IPS DF 4.7 (cell line): Measurements from ENCODE around the gene MROH7.
"Not testable (repeated sequence)": the region's sequence is repeated elsewhere in the genome, so short reads cannot be mapped to it uniquely, and the experiment has no call there.

Experiments
- DNase-seq: peaks from one replicate; pipeline ENCODE4 v3.0.0-alpha.2; 2013; ENCODE audit warnings: low spot score; ENCODE audit errors: extremely low read depth

Gene MROH7

DNA sequence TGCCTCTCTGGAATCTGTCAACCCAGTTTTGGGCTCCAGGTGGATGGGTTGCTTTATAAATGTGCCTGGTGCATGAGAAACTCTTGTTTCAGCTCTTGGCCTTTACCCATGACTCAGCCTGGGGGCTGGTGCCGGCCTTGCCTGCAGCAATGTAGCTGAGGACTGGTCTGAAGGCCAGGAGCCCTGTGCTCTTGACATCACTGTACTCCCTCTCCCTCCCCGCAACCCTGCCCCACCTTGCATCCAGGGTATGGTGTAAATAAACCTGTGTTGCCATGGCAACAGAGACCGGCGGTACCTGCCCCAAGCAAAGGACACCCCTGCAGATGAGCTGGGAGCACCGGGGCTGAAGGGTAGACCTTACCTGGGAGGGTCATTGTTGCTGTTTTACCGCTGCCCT lies 31.5 kb upstream of the MROH7 start:
- DNase-seq = no peak

DNA sequence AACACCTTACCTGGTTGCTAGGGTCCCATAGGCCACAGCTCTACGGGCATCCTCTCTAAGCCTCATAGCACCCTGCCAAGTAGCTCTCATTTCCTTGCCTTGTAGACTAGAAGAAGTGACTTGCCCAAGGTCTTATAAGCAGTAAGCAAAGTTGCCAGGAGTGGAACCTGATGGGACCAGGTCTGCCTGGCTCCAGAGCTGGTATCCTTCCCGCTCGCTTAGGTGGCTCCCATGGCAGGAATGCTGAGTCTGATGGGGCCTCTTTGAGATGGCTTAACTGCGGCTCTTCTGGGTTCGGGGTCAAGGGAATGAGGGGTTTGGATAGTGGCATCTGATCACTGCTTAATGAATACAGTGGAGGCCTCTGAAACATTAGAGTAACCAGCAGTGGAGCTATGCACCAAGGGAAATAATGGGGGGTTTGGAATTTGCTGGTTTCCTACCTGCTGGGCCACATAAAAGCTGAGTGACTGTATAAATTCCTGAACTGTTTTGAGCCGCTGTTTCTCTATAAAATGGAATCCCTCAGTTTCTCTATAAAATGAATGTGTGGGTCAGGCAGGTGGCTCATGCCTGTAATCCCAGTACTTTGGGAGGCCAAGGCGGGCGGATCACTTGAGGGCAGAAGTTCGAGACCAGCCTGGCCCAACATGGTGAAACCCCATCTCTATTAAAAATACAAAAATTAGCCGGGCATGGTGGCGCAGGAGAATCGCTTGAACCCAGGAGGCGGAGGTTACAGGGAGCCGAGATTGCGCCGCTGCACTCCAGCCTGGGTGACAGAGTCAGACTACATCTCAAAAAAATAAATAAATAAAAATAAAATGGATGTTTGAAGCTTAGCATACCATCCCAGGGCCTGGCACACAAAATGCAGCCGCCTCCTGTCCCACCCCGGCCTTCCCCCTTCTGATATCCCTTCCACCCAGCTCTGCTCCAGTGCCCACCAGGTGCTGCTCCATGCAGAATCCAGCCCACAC lies 30.7 kb upstream of the MROH7 start:
- DNase-seq = no peak

DNA sequence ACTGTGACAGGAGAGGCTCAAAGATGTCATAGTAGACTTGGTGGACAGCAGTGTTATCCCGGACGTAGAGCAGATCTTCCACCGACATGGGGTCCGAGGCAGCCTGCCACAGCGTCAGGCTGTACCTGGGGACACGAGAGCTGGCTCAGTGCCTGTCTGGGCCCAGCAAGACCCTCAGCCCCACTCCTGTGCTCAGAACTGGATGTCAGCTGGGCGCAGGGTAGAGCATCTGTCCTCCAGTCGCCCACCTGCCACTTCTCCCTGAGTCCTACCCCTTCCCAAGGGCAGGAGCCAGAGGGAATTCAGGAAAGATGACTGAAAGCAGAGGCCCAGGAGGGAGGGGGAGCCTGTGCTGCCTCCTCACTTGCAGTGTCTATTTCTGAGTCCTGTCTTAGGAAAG lies 30.0 kb upstream of the MROH7 start:
- DNase-seq = no peak

DNA sequence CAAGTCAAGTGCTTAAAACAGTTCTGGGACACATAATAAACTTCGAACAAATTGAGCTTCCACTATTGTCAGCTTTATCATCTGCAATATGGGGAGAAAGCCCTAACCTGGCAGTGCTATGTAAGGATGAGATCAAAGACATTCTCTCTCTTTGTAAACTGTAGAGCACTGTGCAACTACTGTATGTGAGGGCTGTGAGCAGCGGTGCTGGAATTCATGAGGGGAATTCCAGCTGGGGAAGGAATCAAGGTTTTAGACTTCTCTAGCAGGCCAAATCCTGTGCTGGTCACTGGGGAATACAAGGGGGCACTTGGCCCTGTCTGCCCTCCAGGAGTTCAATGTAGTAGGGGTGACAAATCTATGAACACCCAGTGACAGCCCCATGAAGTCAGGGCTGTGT lies 27.6 kb upstream of the MROH7 start:
- DNase-seq = no peak

DNA sequence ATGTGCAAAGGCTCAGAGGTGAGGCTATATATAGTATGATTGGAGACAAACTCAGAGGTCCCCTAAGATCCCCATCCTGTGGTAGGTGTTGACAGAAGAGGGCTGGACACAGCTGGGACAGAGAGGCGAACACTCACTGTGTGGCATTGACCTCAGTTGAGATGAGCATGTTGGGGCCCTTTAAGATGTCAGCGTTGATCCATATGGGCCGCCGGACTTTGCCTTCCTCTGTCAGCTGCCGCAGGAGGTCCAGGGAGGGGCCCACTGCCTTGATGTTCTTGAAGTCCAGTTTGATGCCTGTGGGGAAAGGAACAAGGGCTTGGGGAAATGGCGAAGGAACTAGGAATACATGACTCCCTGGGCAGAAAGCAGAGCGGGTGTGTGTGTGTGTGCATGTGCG lies 27.0 kb upstream of the MROH7 start:
- DNase-seq = no peak

DNA sequence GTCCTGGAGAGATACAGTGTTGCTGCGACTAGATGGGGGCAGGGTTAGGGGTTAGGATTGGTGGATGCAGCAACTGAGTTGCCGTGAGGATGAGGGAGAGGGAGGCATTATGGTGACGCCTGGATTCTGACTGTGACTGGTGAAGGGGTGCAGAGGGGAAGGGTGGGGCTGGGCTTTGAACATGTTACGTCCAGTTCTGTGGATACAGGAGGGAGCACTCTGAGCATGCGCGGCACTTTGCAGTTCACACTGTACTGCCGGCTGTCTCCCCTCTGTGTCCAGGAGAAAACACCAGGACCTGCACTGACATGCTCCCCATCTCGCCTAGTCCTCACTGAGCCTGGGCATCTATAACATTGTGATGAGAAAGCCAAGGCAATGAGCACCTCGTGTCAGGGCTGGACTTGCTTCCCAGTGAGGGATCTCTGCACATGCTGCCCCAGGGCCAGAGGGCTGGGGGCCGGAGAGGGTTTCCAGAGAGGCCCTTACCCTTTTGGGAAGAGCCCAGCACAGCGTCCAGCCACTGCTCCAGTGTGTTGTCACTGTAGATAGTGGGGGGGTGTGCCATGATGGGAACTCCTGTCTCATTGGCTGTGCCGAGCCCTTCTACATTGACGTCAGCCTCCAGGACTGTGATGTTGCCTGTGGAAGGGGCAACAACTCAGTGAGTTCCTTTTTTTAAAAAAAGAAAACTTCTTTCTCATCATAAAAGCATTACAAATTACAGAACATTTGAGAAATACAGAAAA lies 25.9 kb upstream of the MROH7 start:
- no peak for DNase-seq

DNA sequence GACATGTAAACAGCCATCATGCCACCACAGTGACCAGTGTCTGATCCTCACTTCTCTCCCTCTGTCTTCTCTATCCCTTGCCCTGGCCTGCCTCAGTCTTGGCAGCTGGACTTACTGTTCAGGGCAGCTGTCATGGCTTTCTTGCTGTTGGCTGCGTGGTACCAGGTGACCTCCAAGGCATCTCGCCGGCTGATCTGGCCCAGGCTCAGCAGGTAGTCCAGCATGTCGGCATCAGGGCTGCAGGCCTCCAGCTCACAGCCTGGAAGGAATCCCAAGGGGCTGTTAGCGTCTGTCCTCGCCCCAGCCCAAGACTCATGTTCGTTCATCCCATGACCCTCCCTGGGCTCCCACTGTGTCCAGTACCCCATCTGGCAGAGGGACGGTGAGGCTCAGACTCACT lies 21.8 kb upstream of the MROH7 start:
- no peak for DNase-seq

DNA sequence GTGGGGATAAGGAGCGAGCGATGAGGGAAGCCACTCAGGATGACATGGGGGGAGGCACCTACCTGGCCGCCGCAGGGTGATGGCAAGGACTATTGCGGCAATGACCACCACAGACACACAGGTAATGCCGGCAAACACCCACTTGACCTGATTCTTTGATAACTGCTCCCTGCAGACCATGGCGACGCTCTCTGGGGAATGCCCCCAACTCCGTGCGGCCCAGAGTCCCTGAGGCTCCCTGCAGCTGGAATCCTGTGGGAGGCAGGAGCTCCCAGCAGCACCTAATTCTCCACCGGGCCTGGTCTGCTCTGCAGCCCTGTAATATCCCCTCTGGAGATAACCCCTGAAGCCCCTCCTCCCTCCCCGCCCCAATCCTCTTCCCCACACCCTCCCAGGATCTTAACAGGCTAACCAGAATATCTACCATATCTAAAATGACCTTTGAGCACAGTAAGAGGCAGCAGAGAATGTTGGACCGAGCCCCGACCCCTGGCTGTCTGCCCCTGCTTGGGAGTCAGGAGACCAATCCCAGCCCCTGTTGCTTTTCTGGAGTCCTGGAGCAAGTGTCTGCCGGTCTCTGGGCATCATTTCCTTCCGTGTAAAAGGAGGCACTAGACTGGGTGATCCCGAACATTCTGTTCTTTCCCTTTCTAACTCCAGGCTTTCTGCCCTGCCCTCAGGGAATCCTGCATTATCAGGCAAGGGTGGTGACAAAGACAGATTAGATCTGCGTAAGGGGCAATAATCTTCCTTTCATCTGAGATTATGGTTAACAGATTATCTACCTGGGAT lies 18.2 kb upstream of the MROH7 start, which contains the start of gene FAM151A:
FAM151A (minus strand) TSS at position 310 of the 792 bp plus-strand sequence; CDS start at position 180, 130 bp downstream.
- DNase-seq = no peak

DNA sequence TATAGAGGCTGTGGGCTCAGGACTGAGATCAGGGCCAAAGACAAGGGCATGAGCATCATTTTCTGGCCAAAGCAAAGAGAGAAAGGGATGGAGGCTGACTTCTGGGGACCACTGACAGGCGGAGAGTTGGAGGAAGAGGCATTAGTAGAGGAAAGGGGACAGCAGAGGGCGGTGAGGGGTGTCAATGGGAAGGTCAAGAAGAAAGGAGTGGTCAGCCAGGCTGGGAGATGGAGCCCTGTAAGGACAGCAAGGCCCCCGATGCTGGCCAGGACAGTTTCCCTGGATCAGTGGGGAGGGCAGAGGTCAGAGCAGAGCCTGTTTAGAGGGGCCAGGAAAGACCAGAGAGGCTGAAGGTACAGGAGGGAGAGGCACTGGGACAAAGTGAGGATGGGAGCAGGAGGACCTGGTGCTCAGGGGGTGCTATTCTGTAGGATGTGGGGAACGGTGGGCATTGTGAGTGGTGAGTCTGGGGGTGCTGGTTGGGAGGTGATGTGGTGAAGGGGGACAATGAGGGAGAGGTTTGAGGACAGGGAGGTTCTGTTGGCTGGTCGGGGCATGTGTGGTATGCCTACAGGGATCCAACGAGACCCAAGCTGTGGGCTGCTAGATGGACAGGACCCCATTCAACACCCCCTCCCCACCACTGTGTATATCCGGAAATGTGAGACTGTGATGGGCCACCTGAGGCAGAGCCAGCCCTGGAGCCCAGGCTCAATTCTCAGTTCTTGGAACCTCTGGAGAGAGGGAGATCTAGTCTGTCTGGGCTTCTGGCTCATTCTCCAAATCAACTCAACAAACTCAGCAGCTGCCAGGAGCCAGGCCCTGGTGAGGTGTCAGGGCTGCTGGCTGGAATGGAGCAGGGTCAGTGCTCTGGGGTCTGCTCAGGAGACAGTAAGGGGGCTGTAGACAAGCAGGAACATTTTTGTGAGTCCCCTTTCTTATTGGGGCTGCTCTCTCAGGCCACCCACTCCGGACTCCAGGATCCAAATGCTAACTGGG lies 16.8 kb upstream of the MROH7 start:
- no peak for DNase-seq

DNA sequence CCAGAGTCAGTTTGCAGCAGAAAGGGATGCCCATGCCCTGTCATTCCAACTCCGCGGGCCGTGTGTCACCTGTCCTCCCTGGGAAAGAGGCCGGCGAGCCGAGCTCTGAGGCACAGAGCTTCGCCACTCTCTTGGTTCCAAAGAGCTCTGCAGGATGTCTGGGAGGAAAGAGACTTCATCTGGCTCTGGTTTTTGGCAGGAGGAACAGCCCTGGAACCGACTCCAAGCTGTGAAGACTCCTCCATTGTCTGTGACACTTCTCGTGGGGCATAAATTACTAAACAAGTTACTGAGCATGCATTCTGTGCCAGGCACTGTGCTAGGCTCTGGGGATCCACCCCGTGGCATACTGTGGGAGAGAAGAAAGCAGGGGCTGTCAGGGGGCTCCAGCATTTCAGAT lies 14.4 kb upstream of the MROH7 start:
- DNase-seq = no peak

DNA sequence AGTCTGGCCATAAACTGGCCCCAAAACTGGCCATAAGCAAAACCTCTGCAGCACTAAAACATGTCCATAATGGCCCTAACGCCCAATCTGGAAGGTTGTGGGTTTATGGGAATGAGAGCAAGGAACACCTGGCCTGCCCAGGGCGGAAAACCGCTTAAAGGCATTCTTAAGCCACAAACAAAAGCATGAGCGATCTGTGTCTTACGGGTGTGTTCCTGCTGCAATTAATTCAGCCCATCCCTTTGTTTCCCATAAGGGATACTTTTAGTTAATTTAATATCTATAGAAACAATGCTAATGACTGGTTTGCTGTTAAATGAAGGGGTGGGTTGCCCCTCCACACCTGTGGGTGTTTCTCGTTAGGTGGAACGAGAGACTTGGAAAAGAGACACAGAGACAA lies 5.8 kb upstream of the MROH7 start:
- not testable (repeated sequence) for DNase-seq

DNA sequence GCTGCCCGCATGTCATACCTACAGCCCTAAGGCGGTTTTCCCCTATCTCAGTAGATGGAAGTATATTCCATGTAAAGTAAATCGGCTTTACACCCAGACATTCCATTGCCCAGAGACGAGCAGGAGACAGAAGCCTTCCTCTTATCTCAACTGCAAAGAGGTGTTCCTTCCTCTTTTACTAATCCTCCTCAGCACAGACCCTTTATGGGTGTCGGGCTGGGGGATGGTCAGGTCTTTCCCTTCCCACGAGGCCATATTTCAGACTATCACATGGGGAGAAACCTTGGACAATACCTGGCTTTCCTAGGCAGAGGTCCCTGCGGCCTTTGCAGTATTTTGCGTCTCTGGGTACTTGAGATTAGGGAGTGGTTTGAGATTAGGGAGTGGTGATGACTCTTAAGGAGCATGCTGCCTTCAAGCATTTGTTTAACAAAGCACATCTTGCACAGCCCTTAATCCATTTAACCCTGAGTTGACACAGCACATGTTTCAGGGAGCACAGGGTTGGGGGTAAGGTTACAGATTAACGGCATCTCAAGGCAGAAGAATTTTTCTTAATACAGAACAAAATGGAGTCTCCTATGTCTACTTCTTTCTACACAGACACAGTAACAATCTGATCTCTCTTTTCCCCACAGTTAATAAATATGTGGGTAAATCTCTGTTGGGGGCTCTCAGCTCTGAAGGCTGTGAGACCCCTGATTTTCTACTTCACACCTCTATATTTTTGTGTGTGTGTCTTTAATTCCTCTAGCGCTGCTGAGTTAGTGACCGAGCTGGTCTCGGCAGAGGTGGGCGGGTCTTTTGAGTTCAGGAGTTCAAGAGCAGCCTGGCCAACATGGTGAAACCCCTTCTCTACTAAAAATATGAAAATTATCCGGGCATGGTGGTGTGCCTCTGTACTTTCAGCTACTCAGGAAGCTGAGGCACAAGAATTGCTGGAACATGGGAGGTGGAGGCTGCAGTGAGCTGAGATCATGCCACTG lies 4.8 kb upstream of the MROH7 start:
- not testable (repeated sequence) for DNase-seq

DNA sequence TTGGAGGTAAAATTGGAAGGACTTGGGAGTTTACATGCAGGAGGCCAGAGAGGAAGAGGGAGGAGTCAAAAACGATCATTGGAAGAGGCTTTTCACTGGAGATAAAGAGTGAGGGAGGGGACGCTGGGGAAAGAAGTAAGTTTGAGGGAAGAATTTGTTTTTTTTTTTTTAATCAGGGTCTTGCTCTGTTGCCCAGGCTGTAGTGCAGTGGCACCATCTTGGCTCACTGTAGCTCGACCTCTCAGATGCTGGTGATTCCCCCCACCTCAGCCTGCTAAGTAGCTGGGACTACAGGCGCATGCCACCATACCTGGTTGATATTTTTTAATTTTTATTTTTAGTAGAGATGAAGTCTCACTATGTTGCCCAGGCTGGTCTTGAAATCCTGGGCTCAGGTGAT lies 1.2 kb upstream of the MROH7 start:
- no peak for DNase-seq

DNA sequence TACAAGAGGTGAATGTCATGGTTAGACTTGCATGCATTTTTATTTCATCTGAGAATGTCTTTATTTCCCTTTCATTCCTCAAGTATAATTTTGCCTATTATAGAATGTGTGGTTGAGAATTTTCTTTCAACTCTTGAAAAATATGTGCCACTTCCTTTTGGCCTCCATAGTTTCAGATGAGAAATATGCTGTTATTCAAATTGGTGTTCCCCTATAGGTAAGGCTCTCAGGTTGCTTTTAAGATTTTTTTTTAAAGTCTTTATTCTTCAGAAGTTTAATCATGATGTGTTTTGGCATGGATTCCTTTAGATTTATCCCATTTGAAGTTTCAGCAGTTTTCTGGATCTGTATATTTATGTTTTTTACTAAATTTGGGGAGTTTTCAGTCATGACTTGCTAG lies 2.1 kb downstream of the MROH7 start:
- DNase-seq = no peak

DNA sequence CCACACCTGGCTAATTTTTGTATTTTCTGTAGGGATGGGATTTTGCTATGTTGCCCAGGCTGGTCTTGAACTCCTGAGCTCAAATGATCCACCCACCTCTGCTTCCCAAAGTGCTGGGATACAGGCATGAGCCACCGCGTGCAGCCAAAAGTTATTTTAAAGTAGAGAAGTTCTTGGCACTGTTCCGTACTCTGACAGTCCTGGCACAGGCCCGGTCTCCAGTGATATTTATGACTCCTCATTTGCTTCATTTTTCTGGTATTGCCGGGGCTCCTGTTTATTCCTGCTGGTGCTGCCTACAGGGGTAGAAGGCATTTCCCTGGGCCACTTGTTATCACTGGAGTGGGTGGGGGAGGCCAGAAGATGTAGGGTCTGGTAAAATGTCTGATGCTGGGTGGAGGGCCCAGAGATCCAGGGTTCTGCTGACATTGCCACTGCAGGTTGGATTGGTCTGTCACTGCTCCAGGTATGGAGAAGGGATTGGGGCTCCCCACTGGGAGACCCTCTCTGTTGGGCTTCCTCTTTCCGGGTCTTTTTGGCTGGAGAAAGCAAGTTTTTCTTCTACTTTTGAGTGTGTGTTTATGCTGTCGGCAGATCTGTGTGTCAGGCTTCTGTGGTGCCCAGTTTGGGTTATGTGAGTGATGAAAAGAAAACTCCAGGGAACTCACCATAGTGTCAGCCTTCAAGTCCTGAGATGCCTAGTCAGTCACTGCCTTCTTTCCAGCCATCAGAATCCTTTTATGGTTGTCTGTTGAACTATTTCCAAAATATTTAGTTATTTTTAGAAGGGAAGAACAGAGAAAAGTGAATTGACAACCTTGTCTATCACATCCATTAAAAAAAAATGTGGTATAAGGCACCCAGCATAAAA lies 4.5 kb downstream of the MROH7 start:
- DNase-seq = no peak

DNA sequence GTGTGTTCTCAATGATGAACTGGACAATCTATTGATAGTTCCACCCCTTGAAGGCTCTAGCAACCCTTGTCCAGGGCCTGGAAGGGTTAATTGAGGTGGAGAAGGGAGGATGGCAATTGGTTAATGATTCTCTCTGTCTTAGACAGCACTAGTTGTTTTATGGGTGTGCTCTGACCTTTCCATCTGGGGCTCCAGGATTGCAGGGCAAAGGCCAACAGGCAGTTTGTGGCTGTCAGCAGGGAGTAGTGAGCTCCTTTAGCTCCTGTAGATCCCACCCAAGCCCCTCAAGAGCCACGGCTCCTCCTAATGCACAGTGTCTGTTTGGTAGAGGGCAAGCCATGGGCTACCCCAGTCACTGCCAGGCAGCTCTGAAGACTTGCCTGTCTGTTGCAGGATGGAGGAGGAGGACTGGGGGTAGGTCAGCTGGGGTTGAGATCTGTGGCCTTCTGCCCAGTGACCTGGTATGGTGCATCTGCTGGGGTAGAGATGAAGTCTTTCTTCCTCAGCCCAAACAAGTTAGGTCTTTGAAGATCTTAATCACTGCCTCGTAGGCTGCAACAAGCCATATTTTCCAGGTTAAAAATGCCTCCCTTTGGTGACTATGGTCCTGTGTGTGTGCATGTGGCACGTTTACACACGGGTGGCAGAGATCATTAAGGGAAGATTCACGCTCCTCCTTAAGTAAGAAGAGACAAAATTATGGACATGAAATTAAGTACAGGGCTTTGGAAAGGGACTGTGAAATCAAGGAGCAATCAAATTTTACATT lies 7.7 kb downstream of the MROH7 start:
- DNase-seq = no peak

DNA sequence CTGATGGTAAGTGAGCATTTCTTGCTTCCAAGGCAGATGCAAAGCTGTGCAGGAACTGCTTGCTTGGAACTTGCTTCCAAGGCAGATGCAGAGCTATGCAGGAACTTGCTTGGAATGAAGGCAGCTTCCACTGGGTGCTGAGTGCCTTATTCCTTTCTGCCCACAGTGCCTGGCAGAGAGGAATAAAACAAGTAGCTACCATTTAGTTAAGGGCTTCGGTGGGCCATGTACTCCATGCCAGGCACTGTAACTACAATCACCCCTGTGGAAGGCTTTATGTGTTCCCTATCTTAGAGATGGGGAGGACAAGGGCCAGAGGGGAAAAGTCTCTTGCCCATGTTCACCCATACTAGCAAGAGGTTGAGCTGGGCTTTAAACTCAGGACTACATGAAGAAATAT lies 8.3 kb downstream of the MROH7 start:
- DNase-seq = no peak
